ENCODE data around the gene MAN1A1.
"Not testable (repeated sequence)": the region's sequence is repeated elsewhere in the genome, so short reads cannot be mapped to it uniquely, and the experiment has no call there.

Gene MAN1A1

GRCh38 chr6:119170447-119171087, 179.0 kb downstream of the MAN1A1 start:
- ChIA-PET POLR2A (no interaction called here), CTCF (no interaction called here)
- TF ChIP-seq NFRKB (IDR thresholded peaks at IDR 0.05) (no peak), PKNOX1 (IDR thresholded peaks at IDR 0.05) (peak; percentile 38; the same call in 1 of the 2 replicates)
- no peak for DNase-seq (ENCODE audit: extremely low spot score)

GRCh38 chr6:119170103-119170446, 179.5 kb downstream of the MAN1A1 start:
- ChIA-PET CTCF (no interaction called here), POLR2A (no interaction called here)
- no peak for DNase-seq (ENCODE audit: extremely low spot score)
- no peak for TF ChIP-seq ELF4 (IDR thresholded peaks at IDR 0.05)
- no peak for TF ChIP-seq ARNT (IDR thresholded peaks at IDR 0.05)
- no peak for TF ChIP-seq SP1 (IDR thresholded peaks at IDR 0.05)
- no peak for TF ChIP-seq SUZ12 (IDR thresholded peaks at IDR 0.05)
- TF ChIP-seq TARDBP (IDR thresholded peaks at IDR 0.05) = no peak
- TF ChIP-seq FOXM1 (IDR thresholded peaks at IDR 0.05; ENCODE audit: borderline replicate concordance) = no peak
- no peak for TF ChIP-seq ZNF384 (IDR thresholded peaks at IDR 0.05)

GRCh38 chr6:119169355-119169754, 180.2 kb downstream of the MAN1A1 start:
- POLR2A ChIA-PET; DNase-seq (ENCODE audit: extremely low spot score); CTCF ChIA-PET: not testable (repeated sequence)

- CTCF ChIA-PET = no interaction called here
- no peak for DNase-seq (ENCODE audit: extremely low spot score)
- TF ChIP-seq SUZ12 (IDR thresholded peaks at IDR 0.05) (no peak), PKNOX1 (IDR thresholded peaks at IDR 0.05) (no peak), FOXA1 (IDR thresholded peaks at IDR 0.05) (no peak), CTBP1 (IDR thresholded peaks at IDR 0.05; ENCODE audit: borderline replicate concordance) (no peak), HDGF (IDR thresholded peaks at IDR 0.05; ENCODE audit: borderline replicate concordance) (no peak), SP1 (IDR thresholded peaks at IDR 0.05) (no peak), ELF4 (IDR thresholded peaks at IDR 0.05) (no peak)
- POLR2A ChIA-PET = no interaction called here
These were observed 183.4 kb downstream of the MAN1A1 start for GRCh38 chr6:119166024-119166784.

- ChIA-PET POLR2A (no interaction called here), CTCF (interaction anchor here (0.6 to 0.7 kb wide), 2 partner anchors 21 to 817 kb away, joined by 3 to 4 read pairs; no protein-coding TSS in a partner anchor)
- TF ChIP-seq HDGF (IDR thresholded peaks at IDR 0.05; ENCODE audit: borderline replicate concordance) (no peak), SUZ12 (IDR thresholded peaks at IDR 0.05) (no peak), BHLHE40 (IDR thresholded peaks at IDR 0.05; ENCODE audit: borderline replicate concordance) (no peak), FOXA1 (IDR thresholded peaks at IDR 0.05) (no peak), ZNF384 (IDR thresholded peaks at IDR 0.05) (no peak), LEF1 (IDR thresholded peaks at IDR 0.05; ENCODE audit: borderline replicate concordance) (no peak), FOXK2 (IDR thresholded peaks at IDR 0.05) (no peak), NFRKB (IDR thresholded peaks at IDR 0.05) (no peak), PKNOX1 (IDR thresholded peaks at IDR 0.05) (no peak), ARNT (IDR thresholded peaks at IDR 0.05) (no peak), ELF4 (IDR thresholded peaks at IDR 0.05) (no peak), FOXM1 (IDR thresholded peaks at IDR 0.05; ENCODE audit: borderline replicate concordance) (no peak)
- DNase-seq (ENCODE audit: extremely low spot score) = no peak
These were observed 186.6 kb downstream of the MAN1A1 start for GRCh38 chr6:119163006-119163405.

- CTCF ChIA-PET = no interaction called here
- POLR2A ChIA-PET = no interaction called here
- DNase-seq (ENCODE audit: extremely low spot score) = no peak
- TF ChIP-seq ELF4 (IDR thresholded peaks at IDR 0.05) (no peak), LEF1 (IDR thresholded peaks at IDR 0.05; ENCODE audit: borderline replicate concordance) (no peak), NFRKB (IDR thresholded peaks at IDR 0.05) (no peak), ARNT (IDR thresholded peaks at IDR 0.05) (no peak), HDGF (IDR thresholded peaks at IDR 0.05; ENCODE audit: borderline replicate concordance) (no peak), TARDBP (IDR thresholded peaks at IDR 0.05) (no peak), SP1 (IDR thresholded peaks at IDR 0.05) (no peak)
These were observed 187.3 kb downstream of the MAN1A1 start for GRCh38 chr6:119162134-119162775.

GRCh38 chr6:119161438-119161837, 188.1 kb downstream of the MAN1A1 start:
- ChIA-PET POLR2A (no interaction called here), CTCF (no interaction called here)
- TF ChIP-seq ELF4 (IDR thresholded peaks at IDR 0.05) = no peak
- TF ChIP-seq SUZ12 (IDR thresholded peaks at IDR 0.05) = no peak
- TF ChIP-seq BHLHE40 (IDR thresholded peaks at IDR 0.05; ENCODE audit: borderline replicate concordance) = no peak
- no peak for TF ChIP-seq NFRKB (IDR thresholded peaks at IDR 0.05)
- no peak for TF ChIP-seq FOXM1 (IDR thresholded peaks at IDR 0.05; ENCODE audit: borderline replicate concordance)
- no peak for TF ChIP-seq CTBP1 (IDR thresholded peaks at IDR 0.05; ENCODE audit: borderline replicate concordance)
- no peak for TF ChIP-seq FOXA1 (IDR thresholded peaks at IDR 0.05)
- TF ChIP-seq SP1 (IDR thresholded peaks at IDR 0.05) = no peak
- TF ChIP-seq ZNF384 (IDR thresholded peaks at IDR 0.05) = no peak
- TF ChIP-seq FOXK2 (IDR thresholded peaks at IDR 0.05) = no peak
- TF ChIP-seq PKNOX1 (IDR thresholded peaks at IDR 0.05) = no peak
- DNase-seq (ENCODE audit: extremely low spot score) = no peak
